ENCODE measurements around the gene TIMM17A.

Gene TIMM17A

GRCh38 chr1:201930137-201930536, 25.2 kb upstream of the TIMM17A start:
- no peak for TF ChIP-seq TAF1 (IDR thresholded peaks at IDR 0.05; ENCODE audit: low read depth)
- TF ChIP-seq TEAD4 (IDR thresholded peaks at IDR 0.05): no peak
- no peak for TF ChIP-seq TCF12 (IDR thresholded peaks at IDR 0.05; ENCODE audit: low read depth)
- no peak for TF ChIP-seq NFIC (IDR thresholded peaks at IDR 0.05)
- TF ChIP-seq MAX (IDR thresholded peaks at IDR 0.05): no peak

GRCh38 chr1:201930803-201931202, 24.5 kb upstream of the TIMM17A start:
- TF ChIP-seq TCF12 (IDR thresholded peaks at IDR 0.05; ENCODE audit: low read depth): no peak
- TF ChIP-seq FOXM1 (IDR thresholded peaks at IDR 0.05; ENCODE audit: borderline replicate concordance, low read depth): no peak
- TF ChIP-seq NFIC (IDR thresholded peaks at IDR 0.05): no peak
- TF ChIP-seq RAD21 (IDR thresholded peaks at IDR 0.05; ENCODE audit: low read depth): no peak
- TF ChIP-seq REST (IDR thresholded peaks at IDR 0.05; ENCODE audit: low read depth): no peak
- TF ChIP-seq TAF1 (IDR thresholded peaks at IDR 0.05; ENCODE audit: low read depth): no peak
- no peak for TF ChIP-seq CEBPB (IDR thresholded peaks at IDR 0.05)
- TF ChIP-seq YY1 (IDR thresholded peaks at IDR 0.05; ENCODE audit: low read depth): no peak
- no peak for TF ChIP-seq USF1 (IDR thresholded peaks at IDR 0.05)
- TF ChIP-seq TEAD4 (IDR thresholded peaks at IDR 0.05): no peak
- TF ChIP-seq CREB1 (IDR thresholded peaks at IDR 0.05; ENCODE audit: low read depth): no peak
- no peak for TF ChIP-seq ZBTB7A (IDR thresholded peaks at IDR 0.05; ENCODE audit: low read depth)
- no peak for TF ChIP-seq MAX (IDR thresholded peaks at IDR 0.05)
- no peak for TF ChIP-seq EGR1 (IDR thresholded peaks at IDR 0.05)
- TF ChIP-seq EP300 (IDR thresholded peaks at IDR 0.05; ENCODE audit: borderline replicate concordance): no peak

- no peak for TF ChIP-seq TEAD4 (IDR thresholded peaks at IDR 0.05)
- no peak for TF ChIP-seq NFIC (IDR thresholded peaks at IDR 0.05)
- TF ChIP-seq YY1 (IDR thresholded peaks at IDR 0.05; ENCODE audit: low read depth): no peak
- no peak for TF ChIP-seq FOXM1 (IDR thresholded peaks at IDR 0.05; ENCODE audit: borderline replicate concordance, low read depth)
- no peak for TF ChIP-seq MAX (IDR thresholded peaks at IDR 0.05)
- no peak for TF ChIP-seq CEBPB (IDR thresholded peaks at IDR 0.05)
- TF ChIP-seq ZBTB7A (IDR thresholded peaks at IDR 0.05; ENCODE audit: low read depth): no peak
- no peak for TF ChIP-seq TCF12 (IDR thresholded peaks at IDR 0.05; ENCODE audit: low read depth)
- no peak for TF ChIP-seq USF1 (IDR thresholded peaks at IDR 0.05)
- no peak for TF ChIP-seq CREB1 (IDR thresholded peaks at IDR 0.05; ENCODE audit: low read depth)
- no peak for TF ChIP-seq TAF1 (IDR thresholded peaks at IDR 0.05; ENCODE audit: low read depth)
- TF ChIP-seq EGR1 (IDR thresholded peaks at IDR 0.05): no peak
- TF ChIP-seq RAD21 (IDR thresholded peaks at IDR 0.05; ENCODE audit: low read depth): no peak
- no peak for TF ChIP-seq EP300 (IDR thresholded peaks at IDR 0.05; ENCODE audit: borderline replicate concordance)
- no peak for TF ChIP-seq REST (IDR thresholded peaks at IDR 0.05; ENCODE audit: low read depth)
Observed at GRCh38 chr1:201933840-201934430, 21.4 kb upstream of the TIMM17A start.

GRCh38 chr1:201937624-201938213, 17.6 kb upstream of the TIMM17A start:
- TF ChIP-seq CREB1 (IDR thresholded peaks at IDR 0.05; ENCODE audit: low read depth) (no peak), ZBTB7A (IDR thresholded peaks at IDR 0.05; ENCODE audit: low read depth) (no peak), YY1 (IDR thresholded peaks at IDR 0.05; ENCODE audit: low read depth) (no peak), EGR1 (IDR thresholded peaks at IDR 0.05) (no peak), REST (IDR thresholded peaks at IDR 0.05; ENCODE audit: low read depth) (no peak), TCF12 (IDR thresholded peaks at IDR 0.05; ENCODE audit: low read depth) (no peak), CEBPB (IDR thresholded peaks at IDR 0.05) (no peak), FOXM1 (IDR thresholded peaks at IDR 0.05; ENCODE audit: borderline replicate concordance, low read depth) (no peak), TEAD4 (IDR thresholded peaks at IDR 0.05) (no peak), EP300 (IDR thresholded peaks at IDR 0.05; ENCODE audit: borderline replicate concordance) (no peak), RAD21 (IDR thresholded peaks at IDR 0.05; ENCODE audit: low read depth) (no peak), USF1 (IDR thresholded peaks at IDR 0.05) (no peak), MAX (IDR thresholded peaks at IDR 0.05) (no peak), NFIC (IDR thresholded peaks at IDR 0.05) (no peak), TAF1 (IDR thresholded peaks at IDR 0.05; ENCODE audit: low read depth) (no peak)
